NK-92 (cell line): ENCODE data around the gene CORO7.

Experiments used
- DNase-seq: peaks from one replicate; lab custom pipeline; 2025; ENCODE audit not compliant: unreplicated experiment; lab: John Stamatoyannopoulos, UW

Gene CORO7

DNA sequence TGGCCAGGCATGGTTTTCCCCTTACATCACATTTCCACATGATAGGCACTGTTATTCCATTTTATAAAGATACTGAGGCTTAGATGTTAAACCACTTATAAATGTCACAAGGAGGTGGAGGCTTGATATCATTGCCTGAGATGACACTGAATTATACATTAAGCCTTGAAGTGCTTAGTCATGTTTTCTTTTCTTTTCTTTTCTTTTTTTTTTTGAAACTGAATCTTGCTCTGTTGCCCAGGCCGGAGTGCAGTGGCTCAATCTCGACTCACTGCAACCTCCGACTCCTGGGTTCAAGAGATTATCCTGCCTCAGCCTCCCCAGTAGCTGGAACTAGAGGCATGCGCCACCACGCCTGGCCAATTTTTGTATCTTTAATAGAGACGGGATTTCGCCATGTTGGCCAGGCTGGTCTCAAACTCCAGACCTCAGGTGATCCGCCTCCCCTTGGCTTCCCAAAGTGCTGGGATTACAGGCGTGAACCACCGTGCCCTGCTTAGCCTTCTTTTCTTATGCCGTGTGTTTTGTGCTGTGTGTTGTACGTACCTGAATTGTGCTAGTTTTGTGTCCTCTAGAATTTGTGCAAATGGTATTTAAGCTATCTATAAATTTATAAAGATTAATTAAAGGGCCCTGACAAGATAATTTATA lies 10.5 kb upstream of the CORO7 start:
- no peak for DNase-seq

DNA sequence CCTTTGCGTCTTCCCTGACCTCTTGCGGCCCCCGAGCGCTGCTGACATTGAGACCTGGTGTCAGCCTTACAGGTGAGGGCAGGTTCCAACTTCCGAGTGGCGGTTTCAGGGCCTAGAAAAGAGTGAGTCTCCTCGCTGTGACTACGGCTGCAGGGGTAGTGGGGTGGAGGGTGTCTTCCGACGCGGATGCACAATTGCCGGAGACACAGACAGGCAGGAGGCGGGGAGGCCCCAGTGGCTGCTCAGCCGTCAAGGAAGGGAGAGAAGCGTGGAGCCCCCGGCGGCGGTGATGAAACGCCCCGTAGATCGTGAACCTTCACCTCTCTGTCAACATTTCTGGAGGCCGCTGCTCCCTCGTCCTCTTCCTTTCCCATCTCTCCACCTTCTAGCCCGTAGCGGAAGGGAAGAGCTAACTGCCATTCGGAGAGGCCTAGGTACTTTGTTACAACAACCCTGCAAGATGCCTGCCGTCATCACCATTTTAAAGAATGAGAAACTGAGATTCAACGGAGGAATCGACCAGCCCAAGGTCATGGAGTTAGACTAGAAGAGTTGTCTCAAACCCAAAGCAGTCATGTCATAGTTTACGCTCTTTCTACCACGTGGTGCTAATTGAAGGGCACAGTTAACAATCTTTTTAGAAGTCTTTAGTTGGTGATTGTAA lies 9.8 kb upstream of the CORO7 start:
- no peak for DNase-seq

DNA sequence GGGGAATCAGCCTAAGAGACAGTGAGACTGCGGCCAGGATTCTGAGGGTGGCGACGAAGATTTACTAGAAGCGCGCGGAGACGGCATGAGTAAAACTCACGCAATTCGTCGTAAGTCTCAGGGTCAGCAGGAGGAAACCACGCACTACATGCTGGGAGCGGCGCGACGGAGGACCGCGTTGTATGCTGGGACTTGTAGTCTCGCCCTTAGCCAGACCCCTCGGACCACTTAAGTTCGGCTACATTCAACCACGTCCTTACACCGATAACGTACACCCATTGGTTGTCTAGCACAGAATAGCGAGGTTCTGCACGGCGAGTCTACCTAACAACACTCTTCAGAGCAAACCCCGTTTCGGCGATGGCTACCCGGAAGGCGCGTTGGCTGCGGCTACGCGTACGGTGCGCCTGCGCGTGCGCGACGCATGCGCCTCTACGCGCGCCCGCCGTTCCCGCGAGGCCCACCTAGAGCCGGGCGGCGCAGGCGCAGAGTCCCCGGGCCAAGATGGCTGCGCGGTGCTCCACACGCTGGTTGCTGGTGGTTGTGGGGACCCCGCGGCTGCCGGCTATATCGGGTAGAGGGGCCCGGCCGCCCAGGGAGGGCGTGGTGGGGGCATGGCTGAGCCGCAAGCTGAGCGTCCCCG lies 9.1 kb upstream of the CORO7 start, which contains the start of gene DNAJA3:
DNAJA3 (plus strand) TSS at position 491 of the 643 bp plus-strand sequence; CDS start at position 505, 14 bp downstream.
- DNase-seq: peak; percentile 84

DNA sequence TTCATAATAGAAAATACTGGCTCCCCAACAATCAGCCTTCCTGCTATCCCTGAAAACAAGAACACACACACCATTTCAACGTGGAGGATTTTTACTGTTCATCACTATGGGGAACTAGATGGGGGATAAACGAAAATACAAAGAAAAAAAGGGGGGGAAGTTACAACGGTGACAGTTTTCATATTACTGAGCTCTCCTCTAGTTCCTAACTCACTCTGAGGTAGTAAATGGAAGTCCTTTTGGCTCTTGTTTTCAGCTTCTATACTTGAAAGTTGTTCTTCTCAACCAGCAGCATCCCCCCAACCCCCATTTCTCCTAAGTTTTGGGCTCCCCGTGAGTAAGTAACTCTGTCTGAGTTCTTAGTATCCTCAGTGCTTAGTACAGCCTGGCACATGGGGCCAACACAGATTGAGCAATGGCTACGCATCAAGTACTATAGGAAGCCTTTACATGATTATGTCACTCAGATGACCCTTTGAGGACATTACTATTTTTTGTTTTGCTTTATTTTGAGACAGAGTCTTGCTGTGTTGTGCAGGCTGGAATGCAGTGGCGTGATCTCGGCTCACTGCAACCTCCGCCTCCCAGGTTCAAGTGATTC lies 4.2 kb upstream of the CORO7 start:
- no peak for DNase-seq

GRCh38 chr16:4419402-4419959 lies 3.1 kb upstream of the CORO7 start:
- DNase-seq: no peak

- no peak for DNase-seq
Measured at GRCh38 chr16:4415538-4416199, 727 bp downstream of the CORO7 start.

GRCh38 chr16:4414187-4414917 lies 2.0 kb downstream of the CORO7 start:
- no peak for DNase-seq

DNA sequence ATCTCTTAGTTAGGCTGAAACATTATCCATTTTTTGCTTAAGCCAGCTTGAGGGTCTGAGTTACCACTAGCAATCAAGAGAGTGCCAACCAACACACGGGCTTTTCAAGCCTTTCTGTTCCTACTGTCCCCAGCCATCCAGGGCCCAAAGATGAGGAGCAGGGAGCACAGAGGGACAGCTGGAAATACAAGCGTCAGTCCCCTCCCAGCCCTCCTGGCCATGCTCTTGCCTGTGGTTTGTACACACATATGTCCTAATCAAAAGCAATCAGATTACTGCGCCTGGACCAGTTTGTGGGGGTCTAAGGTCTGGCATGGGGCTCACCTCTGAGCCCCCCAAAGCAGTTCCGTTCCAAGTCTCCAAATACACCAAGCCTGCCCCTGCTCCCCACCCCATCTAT lies 3.5 kb downstream of the CORO7 start:
- no peak for DNase-seq

DNA sequence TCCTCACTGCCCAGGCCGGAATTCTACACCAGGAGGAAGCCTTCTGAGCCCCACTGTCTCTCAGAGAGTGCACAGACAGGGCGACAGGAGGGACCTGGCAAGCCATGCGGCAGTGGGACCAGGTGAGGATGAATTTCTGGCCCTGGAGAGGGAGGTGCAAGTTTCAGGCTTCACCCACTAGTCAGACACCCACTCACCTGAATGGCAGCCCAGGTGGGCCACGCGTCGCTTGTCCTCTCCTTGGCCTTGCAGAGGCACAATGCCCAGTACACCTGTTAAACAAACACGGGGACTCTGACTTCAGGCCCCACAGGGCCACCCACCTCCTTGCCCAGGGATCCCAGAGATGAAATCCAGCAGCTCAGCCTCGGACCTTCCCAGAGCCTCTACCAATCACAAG lies 4.2 kb downstream of the CORO7 start:
- no peak for DNase-seq

- DNase-seq: no peak
Measured at GRCh38 chr16:4411684-4412083, 4.7 kb downstream of the CORO7 start.

- DNase-seq: no peak
Measured at GRCh38 chr16:4410335-4411075, 5.9 kb downstream of the CORO7 start.

- no peak for DNase-seq
Measured at GRCh38 chr16:4409081-4409932, 7.1 kb downstream of the CORO7 start.

GRCh38 chr16:4408323-4408690 lies 8.1 kb downstream of the CORO7 start:
- DNase-seq: no peak

DNA sequence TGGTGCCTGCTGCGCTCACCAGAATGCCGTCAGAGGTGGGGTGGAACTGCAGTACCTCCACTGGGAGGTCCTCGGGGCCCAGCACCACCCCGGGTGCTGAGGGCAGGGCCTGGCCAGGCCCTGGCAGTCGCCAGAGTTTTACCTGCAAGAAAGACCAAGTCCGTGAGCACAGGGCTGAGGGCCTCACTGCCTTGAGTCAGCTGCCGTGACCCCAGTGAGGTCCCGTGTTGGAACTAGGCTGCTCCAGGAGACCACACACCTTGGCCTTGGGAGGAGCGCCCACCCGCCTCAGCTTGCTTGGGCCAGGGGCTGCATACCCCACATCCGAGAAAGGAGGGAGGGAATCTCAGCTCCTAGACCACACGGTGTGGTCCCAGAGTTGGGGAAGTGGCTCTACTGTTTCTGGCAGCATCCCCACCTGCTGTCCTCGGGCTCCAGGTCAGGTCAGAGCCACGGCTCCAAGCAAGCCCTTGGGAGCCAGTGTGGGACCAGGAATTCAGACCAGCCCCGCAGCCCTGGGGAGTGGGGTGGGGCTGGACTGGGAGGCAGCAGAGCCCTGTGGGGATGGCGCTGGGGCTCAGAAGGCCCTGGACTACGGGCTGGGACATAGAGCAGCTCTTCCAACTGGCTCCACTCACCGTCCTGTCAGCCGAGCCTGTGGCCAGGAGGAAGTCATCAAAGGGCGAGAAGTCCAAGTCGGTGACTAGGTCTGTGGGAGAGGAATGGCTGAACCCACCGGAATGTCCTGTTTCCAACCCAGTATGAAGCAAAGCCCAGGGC lies 8.7 kb downstream of the CORO7 start:
- DNase-seq: no peak

- DNase-seq: no peak
Measured at GRCh38 chr16:4404967-4405696, 11.3 kb downstream of the CORO7 start.

DNA sequence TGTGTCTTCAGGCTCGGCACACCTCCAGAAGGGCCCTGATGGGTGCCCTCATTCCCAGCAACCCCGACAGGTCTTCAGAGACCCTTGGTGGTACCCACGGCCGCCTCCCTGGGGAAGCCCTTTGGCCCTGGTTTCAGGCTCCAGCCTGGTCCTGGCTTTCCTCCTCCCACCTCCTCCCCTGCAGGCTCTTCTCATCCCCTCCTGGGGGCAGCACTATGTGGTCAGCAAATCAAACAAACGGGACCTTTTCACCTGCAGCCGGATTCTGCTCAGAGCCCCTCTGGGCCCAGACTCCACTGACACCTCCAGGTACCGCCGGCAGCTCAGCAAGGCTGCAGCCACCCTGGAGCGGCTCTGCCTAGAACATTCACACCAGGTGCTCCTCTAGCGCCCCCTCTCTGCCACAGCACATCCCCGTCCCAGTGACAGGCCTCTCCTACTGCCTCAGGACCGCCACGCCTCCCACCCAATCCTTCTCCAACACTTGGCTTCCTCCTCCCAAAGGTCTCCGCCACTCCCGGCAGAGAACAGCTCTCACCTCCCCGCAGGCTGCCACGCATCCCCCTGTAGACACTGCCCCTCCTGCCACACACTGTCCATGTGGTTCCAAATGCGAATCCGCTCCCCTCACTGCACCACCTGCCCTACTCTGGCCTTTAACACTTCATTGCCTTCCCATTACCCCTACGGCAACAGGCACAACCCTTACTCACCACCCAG lies 12.0 kb downstream of the CORO7 start:
- DNase-seq: no peak
